Activated CD8-positive, alpha-beta memory T cell treated with anti-CD3 and anti-CD28 coated beads, Interleukin-2, amount 10 ng/mL, durations not matched to agents 7 days and 5 days (primary cell): ENCODE results near the gene GPR55. TPM values are rescaled to one million over a fixed set of nuclear protein-coding genes. Genes with fewer than 3 reads are reported as not detected.
A peak's percentile ranks its signal among the peaks of the same experiment; 100 is the strongest.

Source experiments
- ATAC-seq: fragments of 150-1000 bp; cut with Tn5 transposase; one replicate; pipeline ENCODE4 v1.10.0; 2021; ENCODE audit warnings: moderate library complexity
- CTCF ChIA-PET: fragments of 350-600 bp; sonication (Branson Sonifier 250); formaldehyde crosslinking; loops from one replicate; lab custom pipeline; 2021; ENCODE audit warnings: antibody characterized with exemption; lab: Charles Lee
- DNase-seq: peaks from one replicate; pipeline ENCODE4 v3.0.0-alpha.2; 2020
- H3K27ac Mint-ChIP-seq: one replicate; pipeline ENCODE4 v1.8.0; 2021; ENCODE audit warnings: mild to moderate bottlenecking, mixed read lengths
- H3K27me3 Mint-ChIP-seq: one replicate; pipeline ENCODE4 v1.8.0; 2021; ENCODE audit warnings: mixed read lengths
- H3K36me3 Mint-ChIP-seq: one replicate; pipeline ENCODE4 v1.8.0; 2021; ENCODE audit warnings: mild to moderate bottlenecking, mixed read lengths
- H3K4me1 Mint-ChIP-seq: one replicate; pipeline ENCODE4 v1.8.0; 2021; ENCODE audit warnings: mixed read lengths
- H3K4me3 Mint-ChIP-seq: one replicate; pipeline ENCODE4 v1.8.0; 2021; ENCODE audit warnings: mild to moderate bottlenecking, moderate library complexity, mixed read lengths
- H3K9me3 Mint-ChIP-seq: one replicate; pipeline ENCODE4 v1.8.0; 2022; ENCODE audit warnings: low read depth, mixed read lengths
- total RNA-seq, 2 experiments: library from RNA; stranded (reverse); gene quantifications; one replicate each; pipeline ENCODE4 v1.2.3, GENCODE V29; 2021

The GPR55 gene
- total RNA-seq, 2 experiments from 2014 or later, result 42.1 to 58.8 TPM

DNA sequence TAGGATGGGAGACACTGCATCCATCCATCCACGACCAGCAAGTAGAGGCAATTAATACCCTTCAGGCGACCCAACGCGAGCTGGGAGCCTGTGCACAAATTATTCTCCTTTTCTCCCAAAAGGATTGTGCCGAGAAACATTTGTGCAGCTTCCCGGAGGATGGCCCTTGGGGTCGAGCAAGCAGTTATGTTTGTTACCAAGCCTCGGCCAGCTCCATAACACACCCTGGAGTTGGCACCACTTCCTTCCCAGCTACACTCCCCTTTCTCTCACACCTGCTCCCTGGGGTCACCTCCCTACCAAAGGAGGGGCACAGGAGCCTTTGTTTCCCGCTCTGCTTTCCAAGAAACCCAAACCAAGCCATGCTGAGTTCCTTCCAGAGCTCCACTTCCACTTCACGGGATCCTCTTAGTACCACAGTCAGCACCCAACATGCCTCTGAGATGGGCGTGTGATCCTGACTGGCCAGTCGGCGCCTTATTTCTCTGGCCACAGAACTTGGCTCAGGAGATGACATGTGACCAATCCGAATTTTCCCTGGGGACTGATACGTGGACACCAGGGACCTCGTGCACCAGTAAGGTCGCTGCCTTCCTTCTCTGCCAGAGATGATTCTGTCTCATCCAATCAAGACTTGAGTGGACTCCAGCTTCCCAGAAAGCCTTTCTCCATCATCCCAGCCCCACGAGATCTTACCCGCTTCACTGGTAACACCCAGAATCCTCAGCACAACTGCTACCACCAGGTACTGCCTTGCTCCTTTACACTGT lies 28.5 kb downstream of the GPR55 start:
- Mint-ChIP-seq H3K4me1 (peaks cover 53% of the 10 kb centered on the region), H3K27ac (no peak overlapping the region), H3K9me3 (no peaks in the 10 kb centered on the region), H3K4me3 (no peak overlapping the region), H3K36me3 (no peaks in the 10 kb centered on the region), H3K27me3 (peaks cover 52% of the 10 kb centered on the region)
- ATAC-seq, result no peak
- CTCF ChIA-PET, result interaction anchor here (1.4 to 22.6 kb wide), 4 partner anchors 28 to 156 kb away, joined by 3 to 309 read pairs (median 5); partner anchors contain the start of gene GPR55
- peak; percentile 37 for DNase-seq

DNA sequence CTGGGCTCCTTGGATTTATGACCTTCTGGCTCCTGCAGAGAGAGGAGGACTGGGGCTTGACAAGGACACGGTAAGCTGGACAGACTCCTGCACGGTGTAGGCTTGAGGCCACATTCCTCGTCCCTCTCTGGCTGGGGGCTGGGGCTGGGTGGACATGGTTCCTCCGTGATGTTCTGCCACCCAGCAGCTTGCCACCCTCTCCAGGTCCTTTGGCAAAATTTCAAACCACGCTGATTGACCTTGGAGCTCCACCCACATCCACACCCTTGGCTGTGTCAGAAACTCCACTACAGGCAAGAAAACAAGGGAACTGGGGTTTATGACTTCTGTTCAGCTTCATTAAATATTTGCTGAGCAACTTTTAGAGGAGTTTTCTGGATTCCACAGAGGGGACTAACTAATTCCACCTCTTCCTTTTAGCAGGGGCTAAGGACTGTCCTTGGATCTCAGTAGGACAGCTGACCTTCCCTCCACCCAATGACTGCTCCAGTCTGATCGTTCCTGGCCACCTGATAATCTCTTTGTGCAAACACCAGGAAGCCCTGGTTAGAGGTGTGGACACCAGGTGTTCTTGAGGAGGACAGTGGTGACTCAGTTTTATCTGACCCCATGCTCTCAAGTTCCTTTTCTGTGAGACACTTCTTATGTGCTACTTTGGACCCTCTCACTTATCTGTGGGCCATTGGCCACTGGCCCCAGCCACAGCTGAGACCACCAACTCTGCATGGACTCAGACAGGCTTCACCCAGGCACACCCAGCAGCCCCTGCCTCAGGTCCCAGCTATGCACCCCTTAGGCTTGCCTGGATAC lies 29.3 kb downstream of the GPR55 start:
- Mint-ChIP-seq H3K36me3 (no peaks in the 10 kb centered on the region), H3K4me3 (no peak overlapping the region), H3K9me3 (no peaks in the 10 kb centered on the region), H3K4me1 (peaks cover 57% of the 10 kb centered on the region), H3K27ac (no peak overlapping the region), H3K27me3 (peaks cover 54% of the 10 kb centered on the region)
- CTCF ChIA-PET, result interaction anchor here (0.8 to 22.6 kb wide), 3 partner anchors 23 to 90 kb away, joined by 3 to 309 read pairs (median 3); partner anchors contain the start of gene GPR55
- ATAC-seq (no peak), DNase-seq (no peak)

DNA sequence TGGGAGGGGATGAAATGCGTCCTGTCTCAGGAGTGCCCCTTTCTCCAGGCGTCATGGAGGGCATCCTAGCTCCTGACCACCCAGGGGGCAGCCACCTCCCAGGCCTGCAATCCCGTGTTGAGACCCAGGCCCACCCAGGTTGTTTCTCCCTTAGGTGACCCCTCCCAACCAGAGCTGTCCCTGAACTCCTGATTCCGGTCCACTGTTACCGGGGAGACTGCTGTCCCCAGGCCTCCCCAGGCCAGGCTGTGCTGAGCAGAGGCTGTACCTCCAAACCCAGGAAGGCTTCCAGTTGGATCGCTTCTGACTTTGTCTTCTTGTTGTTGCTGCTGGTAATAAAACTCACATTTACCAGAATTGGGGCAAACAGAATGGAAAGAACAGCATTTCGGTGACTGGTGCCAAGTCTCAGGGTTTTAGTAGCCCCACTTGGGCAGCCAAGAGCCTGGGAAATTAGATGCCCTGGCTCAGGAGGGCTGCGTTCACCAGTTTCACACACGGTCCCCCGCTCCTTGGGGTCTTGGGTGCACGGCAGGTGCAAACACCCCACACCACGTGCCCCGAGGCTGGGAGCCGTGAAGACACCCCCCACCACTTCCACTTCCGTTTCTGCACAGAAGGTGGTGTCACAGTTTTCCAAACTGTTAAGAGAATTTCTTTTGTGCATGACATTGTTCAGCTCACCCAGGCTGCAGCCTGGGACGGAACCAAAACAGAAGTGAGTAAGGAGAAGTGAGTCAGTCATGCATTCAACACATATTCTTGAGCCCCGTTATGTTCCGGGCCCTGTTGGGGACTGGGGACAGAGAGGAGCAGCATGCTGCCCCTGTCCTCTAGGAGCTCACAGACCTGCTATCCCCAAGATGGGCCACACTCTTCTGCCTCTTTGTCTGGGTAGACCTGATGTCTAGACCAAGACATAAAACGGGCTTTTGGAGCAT lies 30.9 kb downstream of the GPR55 start:
- H3K27ac Mint-ChIP-seq, result peak overlapping the region; percentile 17
- no peak overlapping the region for H3K4me3 Mint-ChIP-seq
- peaks cover 46% of the 10 kb centered on the region for H3K4me1 Mint-ChIP-seq
- CTCF ChIA-PET, result interaction anchor here (1.0 to 22.6 kb wide), 10 partner anchors 8 to 159 kb away, joined by 3 to 309 read pairs (median 5); no protein-coding TSS in a partner anchor
- no peak for DNase-seq
- peak; percentile 49 for ATAC-seq
- H3K27me3 Mint-ChIP-seq, result peaks cover 46% of the 10 kb centered on the region
- no peaks in the 10 kb centered on the region for H3K36me3 Mint-ChIP-seq
- H3K9me3 Mint-ChIP-seq, result no peaks in the 10 kb centered on the region

DNA sequence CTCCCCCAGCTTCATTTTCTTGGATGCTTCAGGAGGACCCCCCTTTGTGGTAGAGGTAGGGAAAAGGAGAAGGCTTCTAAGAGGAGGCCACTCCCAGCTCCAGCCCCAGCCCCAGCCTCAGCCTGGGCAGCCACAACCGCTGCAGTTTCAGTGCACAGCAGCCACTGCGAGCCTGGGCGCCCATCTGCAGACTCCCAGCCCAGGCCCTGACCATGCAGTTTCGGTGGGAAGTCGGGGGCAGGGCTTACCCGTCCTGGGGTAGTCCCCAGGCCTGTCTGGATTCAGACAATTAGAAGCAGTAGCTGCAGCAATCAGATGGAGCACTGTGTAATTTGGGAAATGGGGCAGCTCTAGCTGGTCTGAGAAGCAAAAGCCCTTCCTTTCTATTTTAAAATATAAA lies 31.7 kb downstream of the GPR55 start:
- Mint-ChIP-seq H3K27ac (no peak overlapping the region), H3K4me3 (no peak overlapping the region)
- CTCF ChIA-PET, result interaction anchor here (1.0 to 22.6 kb wide), 10 partner anchors 9 to 160 kb away, joined by 3 to 309 read pairs (median 5); no protein-coding TSS in a partner anchor

DNA sequence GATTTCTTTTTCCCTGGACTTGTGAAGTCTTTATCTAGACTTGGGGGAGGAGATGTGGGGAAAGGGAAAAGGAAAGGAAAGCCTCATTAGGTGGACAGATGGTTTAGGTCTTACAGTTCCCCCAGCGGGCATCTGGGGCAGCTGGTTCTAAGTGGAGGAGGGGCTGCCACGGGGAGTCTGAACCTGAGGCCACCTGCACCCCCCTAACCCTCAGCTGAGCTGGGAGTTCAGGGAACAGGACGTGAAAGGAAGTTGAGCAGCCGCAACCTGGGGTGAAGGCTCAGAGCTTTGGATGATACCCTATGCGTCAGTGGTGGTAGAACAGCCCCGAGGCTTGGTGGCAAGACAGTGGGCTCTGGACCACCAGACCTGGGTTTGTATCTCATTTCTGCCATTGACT lies 33.5 kb downstream of the GPR55 start:
- CTCF ChIA-PET, result interaction anchor here (1.0 to 2.0 kb wide), 2 partner anchors 25 to 96 kb away, joined by 3 to 6 read pairs; no protein-coding TSS in a partner anchor
- Mint-ChIP-seq H3K27ac (no peak overlapping the region), H3K9me3 (no peaks in the 10 kb centered on the region), H3K27me3 (peaks cover 37% of the 10 kb centered on the region), H3K4me1 (peaks cover 45% of the 10 kb centered on the region), H3K36me3 (peaks cover 1% of the 10 kb centered on the region), H3K4me3 (no peak overlapping the region)
- no peak for ATAC-seq
- no peak for DNase-seq

More for the DNA sequence above, 31.7 kb downstream of the GPR55 start:
- H3K4me1 Mint-ChIP-seq, result peaks cover 46% of the 10 kb centered on the region
- ATAC-seq (peak; percentile 46), DNase-seq (peak; percentile 58)
- no peaks in the 10 kb centered on the region for H3K9me3 Mint-ChIP-seq
- peaks cover 1% of the 10 kb centered on the region for H3K36me3 Mint-ChIP-seq
- H3K27me3 Mint-ChIP-seq, result peaks cover 48% of the 10 kb centered on the region

DNA sequence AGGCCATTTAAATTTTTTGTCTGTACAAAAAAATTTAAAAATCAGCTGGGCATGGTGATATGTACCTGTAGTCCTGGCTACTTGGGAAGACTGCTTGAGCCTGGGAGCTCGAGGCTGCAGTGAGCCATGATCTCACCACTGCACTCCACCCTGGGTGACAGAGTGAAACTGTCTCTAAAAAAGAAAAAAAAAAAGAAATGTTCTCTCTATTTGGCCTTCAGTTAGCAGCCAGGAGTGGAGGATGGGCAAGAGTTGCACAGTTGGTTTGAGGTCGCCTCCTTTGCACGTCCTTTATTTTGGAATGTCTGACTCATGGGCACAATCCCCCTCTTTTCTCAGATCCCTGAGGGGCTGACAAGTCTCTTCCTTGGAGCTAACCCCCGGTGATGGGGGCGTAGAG lies 34.0 kb downstream of the GPR55 start:
- peaks cover 42% of the 10 kb centered on the region for H3K4me1 Mint-ChIP-seq
- no peak for DNase-seq
- H3K4me3 Mint-ChIP-seq, result no peak overlapping the region
- no peak overlapping the region for H3K27ac Mint-ChIP-seq
- H3K9me3 Mint-ChIP-seq, result no peaks in the 10 kb centered on the region
- CTCF ChIA-PET, result interaction anchor here (2.0 kb wide), 1 partner anchor 96 kb away, joined by 6 read pairs; no protein-coding TSS in a partner anchor
- peaks cover 36% of the 10 kb centered on the region for H3K27me3 Mint-ChIP-seq
- ATAC-seq, result no peak
- H3K36me3 Mint-ChIP-seq, result peaks cover 1% of the 10 kb centered on the region

DNA sequence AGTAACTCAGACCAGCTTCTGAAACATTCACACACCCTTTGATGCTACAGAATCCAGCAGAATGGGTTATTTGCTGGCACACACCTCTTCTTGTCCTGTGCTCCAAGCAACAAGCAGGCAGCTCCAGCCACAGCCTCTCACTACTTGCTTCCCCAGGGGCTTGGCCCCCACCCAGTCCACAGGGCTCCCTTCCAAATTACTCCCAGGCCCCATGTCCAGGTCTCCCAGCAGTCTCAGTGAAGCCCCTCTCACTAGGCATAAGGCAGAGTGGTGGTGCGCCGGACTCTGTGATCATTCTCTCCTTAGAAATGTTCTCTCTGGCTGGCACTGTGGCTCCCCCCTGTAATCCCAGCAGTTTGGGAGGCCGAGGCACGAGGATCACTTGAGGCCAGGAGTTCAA lies 34.4 kb downstream of the GPR55 start:
- H3K36me3 Mint-ChIP-seq, result peaks cover 1% of the 10 kb centered on the region
- no peak overlapping the region for H3K27ac Mint-ChIP-seq
- DNase-seq (no peak), ATAC-seq (no peak)
- H3K4me3 Mint-ChIP-seq, result no peak overlapping the region
- CTCF ChIA-PET, result interaction anchor here (2.0 kb wide), 1 partner anchor 97 kb away, joined by 6 read pairs; no protein-coding TSS in a partner anchor
- H3K27me3 Mint-ChIP-seq, result peaks cover 36% of the 10 kb centered on the region
- no peaks in the 10 kb centered on the region for H3K9me3 Mint-ChIP-seq
- H3K4me1 Mint-ChIP-seq, result peaks cover 41% of the 10 kb centered on the region

DNA sequence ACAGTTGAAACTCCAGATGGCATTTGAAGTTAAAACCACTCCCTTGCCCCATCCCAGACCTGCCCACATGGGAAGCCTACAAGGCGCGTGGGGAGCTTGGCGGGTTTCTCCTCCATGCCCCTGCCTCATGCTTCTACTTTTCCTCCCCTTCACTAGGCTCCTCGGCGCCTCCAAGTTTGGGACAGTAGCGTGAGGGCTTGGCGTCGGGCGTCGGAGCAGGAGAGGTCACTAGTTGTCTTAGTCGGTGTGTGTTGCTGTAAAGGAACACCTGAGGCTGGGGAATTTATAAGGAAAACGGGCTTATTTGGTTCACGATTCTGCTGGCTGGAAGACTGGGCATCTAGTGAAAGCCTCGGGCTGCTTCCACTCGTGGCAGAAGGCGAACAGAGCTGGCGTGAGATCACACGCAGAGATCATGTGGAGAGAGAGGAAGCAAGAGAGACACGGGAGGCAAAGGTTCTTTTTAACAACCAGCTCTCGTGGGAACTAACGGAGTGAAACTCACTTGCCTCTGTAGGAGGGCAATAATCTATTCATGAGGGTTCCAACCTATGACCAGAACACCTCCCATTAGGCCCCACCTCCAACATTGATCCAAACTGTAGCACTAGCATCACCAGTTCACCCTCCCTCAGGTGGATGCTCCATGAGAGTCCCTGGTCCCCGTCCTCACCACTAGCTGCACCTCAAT lies 35.0 kb downstream of the GPR55 start:
- Mint-ChIP-seq H3K4me1 (peaks cover 39% of the 10 kb centered on the region), H3K9me3 (no peaks in the 10 kb centered on the region), H3K36me3 (peaks cover 1% of the 10 kb centered on the region), H3K4me3 (no peak overlapping the region), H3K27ac (no peak overlapping the region), H3K27me3 (peaks cover 36% of the 10 kb centered on the region)
- ATAC-seq (no peak), DNase-seq (no peak)
- CTCF ChIA-PET, result interaction anchor here (2.0 kb wide), 1 partner anchor 97 kb away, joined by 6 read pairs; no protein-coding TSS in a partner anchor

DNA sequence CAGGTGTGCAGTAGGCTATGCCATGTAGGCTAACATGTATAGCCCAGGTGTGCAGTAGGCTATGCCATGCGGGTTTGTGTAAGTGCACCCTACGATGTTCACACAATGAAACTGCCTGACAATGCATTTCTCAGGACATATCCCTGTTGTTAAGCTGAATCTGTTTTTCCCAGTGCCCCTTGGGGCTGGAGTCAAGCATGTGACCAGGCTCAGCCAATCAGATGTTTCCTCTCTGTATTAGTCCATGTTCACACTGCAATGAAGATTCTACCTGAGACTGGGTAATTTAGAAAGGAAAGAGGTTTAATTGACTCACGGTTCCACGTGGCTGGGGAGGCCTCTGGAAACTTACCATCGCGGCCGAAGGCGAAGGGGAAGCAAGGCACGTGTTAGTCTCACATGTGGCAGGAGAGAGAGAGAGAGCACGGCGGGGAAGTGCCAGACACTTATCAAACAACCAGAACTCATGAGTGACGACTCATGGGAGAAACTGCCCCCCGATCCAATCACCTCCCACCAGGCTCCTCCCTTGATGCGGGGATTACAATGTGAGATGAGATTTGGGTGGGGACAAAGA lies 36.1 kb downstream of the GPR55 start:
- no peaks in the 10 kb centered on the region for H3K9me3 Mint-ChIP-seq
- CTCF ChIA-PET, result interaction anchor here (0.5 kb wide), 1 partner anchor 729 kb away, joined by 3 read pairs; no protein-coding TSS in a partner anchor

DNA sequence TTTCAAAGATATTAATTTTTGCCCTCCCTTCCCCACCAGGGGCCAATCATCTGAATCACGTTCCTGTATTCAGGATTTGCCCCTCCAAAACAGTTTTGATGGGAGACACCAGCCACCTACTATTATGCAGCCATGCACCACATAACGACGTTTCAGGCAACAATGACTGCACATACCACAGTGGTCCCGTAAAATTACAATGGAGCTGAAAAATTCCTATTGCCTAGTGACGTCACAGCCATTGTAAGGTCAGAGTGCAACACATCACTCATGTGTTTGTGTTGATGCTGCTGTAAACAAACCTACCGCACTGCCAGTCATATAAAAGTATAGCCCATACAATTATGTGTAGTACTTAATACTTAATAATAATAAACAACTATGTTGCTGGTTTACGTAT lies 37.7 kb downstream of the GPR55 start:
- DNase-seq (no peak), ATAC-seq (no peak)
- Mint-ChIP-seq H3K27me3 (peaks cover 32% of the 10 kb centered on the region), H3K27ac (no peak overlapping the region), H3K4me1 (peaks cover 25% of the 10 kb centered on the region), H3K4me3 (no peak overlapping the region), H3K36me3 (peaks cover 1% of the 10 kb centered on the region), H3K9me3 (no peaks in the 10 kb centered on the region)
- CTCF ChIA-PET, result interaction anchor here (1.0 kb wide), 1 partner anchor 9 kb away, joined by 4 read pairs; no protein-coding TSS in a partner anchor

More for the DNA sequence above, 36.1 kb downstream of the GPR55 start:
- ATAC-seq, result no peak
- Mint-ChIP-seq H3K4me1 (peaks cover 31% of the 10 kb centered on the region), H3K27me3 (peaks cover 34% of the 10 kb centered on the region), H3K36me3 (peaks cover 1% of the 10 kb centered on the region), H3K4me3 (no peak overlapping the region), H3K27ac (no peak overlapping the region)
- no peak for DNase-seq

DNA sequence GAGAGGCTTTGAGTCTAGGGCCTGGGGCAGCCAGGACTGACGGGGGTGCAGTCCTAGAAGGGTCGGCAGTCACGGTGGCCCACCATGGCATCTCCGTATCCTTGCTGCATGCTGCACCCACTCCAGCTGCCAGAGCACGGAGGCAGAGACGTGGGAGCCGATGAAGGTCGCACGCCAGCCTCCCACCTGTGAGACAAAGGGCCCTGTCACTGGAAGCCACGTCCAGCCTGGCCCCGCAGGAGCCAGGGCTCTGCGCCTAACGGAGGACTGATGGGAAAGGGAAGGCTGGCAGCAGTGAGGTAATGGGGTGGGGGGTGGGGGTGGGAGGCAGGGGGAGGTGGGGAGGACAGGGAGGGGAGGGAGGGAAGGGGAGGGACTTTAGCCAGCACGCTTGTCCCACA lies 38.4 kb downstream of the GPR55 start:
- Mint-ChIP-seq H3K4me1 (peaks cover 22% of the 10 kb centered on the region), H3K36me3 (peaks cover 1% of the 10 kb centered on the region), H3K4me3 (no peak overlapping the region), H3K9me3 (no peaks in the 10 kb centered on the region), H3K27me3 (peaks cover 35% of the 10 kb centered on the region), H3K27ac (no peak overlapping the region)
- ATAC-seq, result no peak
- DNase-seq, result no peak
- CTCF ChIA-PET, result interaction anchor here (1.2 to 1.6 kb wide), 3 partner anchors 9 to 101 kb away, joined by 3 to 5 read pairs (median 5); no protein-coding TSS in a partner anchor
